GM10847 (cell line): Measurements from ENCODE around the gene DNTTIP2.

Source experiments
- POLR2A ChIP-seq: IDR thresholded peaks from 2 replicates; pipeline ENCODE4 v1.6.1; 2011; ENCODE audit not compliant: insufficient read length; ENCODE audit errors: extremely low read depth

Gene DNTTIP2

DNA sequence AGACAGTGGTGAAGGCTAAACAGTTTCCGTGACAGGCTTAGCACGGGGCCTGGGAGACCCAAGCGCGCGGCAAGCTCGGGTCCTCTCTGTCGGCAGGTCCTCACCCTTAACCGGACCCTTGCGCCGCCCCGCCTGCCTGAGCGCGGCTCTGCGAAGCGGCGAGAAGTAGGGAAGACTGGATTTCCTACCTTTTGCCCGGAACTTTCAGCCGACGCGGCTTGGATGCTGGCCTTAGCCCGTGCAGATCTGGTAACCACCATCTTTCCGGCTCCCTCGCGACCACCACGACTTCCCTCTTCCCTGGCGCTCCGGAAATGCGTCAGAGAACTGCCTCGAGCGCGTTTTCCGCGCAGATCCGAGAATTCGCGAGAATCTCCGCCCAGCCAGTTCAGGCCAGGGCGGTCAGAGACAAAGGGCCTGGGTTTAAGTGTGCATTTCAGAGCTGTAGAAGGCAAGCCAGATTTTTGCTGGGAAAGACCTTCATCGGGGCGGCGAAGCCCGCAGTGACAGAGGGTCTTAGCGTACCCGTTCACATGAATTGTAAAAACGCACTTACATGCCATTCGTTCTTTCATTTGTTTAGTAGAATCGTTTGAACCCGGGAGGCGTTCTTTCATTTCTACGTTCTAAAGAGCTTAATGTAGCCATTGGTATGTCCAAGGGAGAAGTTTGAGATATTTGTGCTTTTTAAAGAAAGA lies at the start of gene DNTTIP2:
TSS of gene DNTTIP2 (minus strand) at position 318 of the 698 bp plus-strand sequence. CDS start at position 260, 58 bp downstream.
- TF ChIP-seq POLR2A: peak; percentile 83

DNA sequence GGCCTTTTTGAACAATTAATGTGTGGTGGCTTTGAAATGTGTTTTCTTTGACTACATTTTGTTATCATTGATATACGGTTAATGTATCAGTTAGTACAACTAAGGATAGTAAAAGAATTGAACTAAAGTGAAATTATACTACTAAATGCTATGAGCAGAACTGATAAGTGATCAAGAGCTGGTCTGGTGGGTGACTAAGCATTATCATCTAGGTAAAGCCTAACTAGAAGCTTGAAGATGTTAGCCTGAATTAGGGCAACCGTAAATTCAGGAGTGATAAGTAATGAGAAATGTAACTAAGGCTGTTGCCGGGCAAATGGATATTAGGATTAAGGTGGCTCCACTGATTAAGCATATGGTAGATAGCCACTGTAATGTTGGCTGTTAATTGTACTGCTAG lies 46.2 kb upstream of the DNTTIP2 start:
- TF ChIP-seq POLR2A: no peak

DNA sequence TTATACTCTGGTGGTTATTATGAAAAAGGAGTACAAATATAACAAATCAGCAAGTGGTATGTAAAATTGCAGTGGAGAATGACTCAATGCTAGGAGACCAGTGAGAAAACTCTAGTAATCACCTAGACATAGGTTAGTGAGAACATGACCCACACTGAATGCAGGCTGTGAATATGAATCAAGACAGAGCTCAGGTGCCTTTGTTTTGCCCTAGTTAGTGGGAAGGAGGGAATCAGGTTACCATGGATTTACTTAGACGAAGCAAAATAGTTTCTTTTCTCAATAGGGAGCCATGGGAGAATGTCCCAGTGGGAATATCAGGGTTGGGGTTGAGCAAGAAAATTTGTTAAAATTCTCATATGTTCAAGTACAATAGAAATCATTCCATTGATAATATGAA lies 40.8 kb upstream of the DNTTIP2 start:
- TF ChIP-seq POLR2A: no peak

GRCh38 chr1:93917302-93917701 lies 38.3 kb upstream of the DNTTIP2 start:
- TF ChIP-seq POLR2A: no peak

GRCh38 chr1:93910305-93910704 lies 31.3 kb upstream of the DNTTIP2 start:
- no peak for TF ChIP-seq POLR2A

DNA sequence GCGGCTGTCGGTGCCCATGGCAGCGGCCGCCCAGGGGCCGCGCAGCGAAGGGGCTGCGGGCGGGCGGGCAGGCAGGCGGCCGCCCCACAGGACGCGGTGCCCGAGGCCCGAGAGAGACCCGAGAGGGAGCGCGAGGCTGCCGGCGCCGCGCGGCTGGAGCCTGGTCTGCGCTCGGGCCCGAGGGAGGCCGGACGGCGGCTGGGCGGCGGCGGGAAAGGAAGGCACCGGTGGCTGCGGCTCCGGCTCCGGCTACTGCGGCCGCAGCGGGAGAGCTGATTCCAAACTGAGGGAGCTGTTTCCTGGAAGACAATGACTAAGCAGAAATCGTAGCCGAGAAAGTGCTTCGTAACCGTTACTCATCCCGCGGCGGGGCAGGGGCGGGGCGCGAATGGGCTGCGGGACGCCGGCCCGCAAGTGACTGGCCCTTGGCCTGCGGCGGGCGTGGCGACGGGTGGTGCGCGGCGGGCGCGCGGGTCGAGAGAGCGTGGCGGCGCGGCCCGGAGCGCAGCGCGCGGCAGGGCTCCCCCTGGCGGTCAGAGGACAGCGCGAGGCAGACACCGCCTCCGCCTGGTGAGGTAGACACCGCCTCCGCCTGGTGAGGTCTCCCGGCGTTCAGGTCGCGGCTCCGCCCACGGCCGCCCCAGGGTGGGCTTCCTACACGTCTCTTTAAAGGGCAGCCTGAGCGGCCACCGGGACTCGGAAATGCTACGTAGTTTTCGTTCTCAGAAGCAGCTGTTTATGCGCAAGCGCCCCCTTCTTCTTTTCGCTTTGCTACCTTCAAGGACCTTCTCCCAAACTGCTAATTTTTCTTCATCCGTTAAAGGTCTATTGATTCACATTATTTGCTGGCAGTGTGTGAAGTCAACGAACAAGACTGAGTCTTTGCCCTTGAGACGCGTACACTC lies 30.4 kb upstream of the DNTTIP2 start, which contains the start of gene GCLM:
TSS of gene GCLM (minus strand) at position 285 of the 905 bp plus-strand sequence. CDS start at position 18, 267 bp downstream.
- TF ChIP-seq POLR2A: peak; percentile 32

- TF ChIP-seq POLR2A: no peak
These were observed 29.6 kb upstream of the DNTTIP2 start for GRCh38 chr1:93908394-93909145.

DNA sequence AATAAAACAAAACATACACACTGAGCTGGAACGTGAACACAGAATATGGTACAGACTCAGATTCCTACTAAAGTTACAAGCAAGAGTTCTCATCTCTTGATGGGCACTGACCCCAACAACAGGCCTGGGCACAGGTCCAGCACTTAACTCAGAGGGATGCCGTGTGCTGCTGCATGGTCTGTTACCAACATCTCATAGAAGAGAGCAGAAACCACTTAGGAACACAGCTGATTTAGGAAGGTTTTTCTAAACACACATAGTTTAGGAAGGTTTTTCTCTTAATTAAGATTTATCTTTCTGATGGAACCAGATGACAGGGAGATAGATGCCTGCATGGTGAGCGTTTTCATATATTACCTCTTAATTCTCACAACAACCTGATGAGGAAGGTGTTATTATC lies 28.7 kb upstream of the DNTTIP2 start:
- TF ChIP-seq POLR2A: no peak

DNA sequence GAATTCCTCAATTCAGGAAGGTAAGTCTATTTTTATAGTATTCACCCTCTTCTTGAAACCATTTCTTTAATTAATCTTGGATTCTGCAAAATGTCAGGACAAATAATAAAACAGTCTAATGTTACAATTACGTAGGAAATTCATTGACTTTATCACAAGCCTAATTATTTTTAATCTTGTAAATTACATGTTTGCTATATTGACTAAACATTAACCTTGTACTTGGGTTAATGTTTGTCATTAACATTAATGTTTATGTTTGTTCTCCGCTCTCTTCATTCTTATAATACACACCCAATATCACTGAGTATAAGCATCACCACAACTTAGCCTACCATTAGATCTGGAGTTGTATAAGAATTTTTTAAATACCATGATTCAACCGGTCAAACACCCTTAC lies 27.5 kb upstream of the DNTTIP2 start:
- no peak for TF ChIP-seq POLR2A

GRCh38 chr1:93905734-93906133 lies 26.7 kb upstream of the DNTTIP2 start:
- no peak for TF ChIP-seq POLR2A

- no peak for TF ChIP-seq POLR2A
These were observed 26.0 kb upstream of the DNTTIP2 start for GRCh38 chr1:93905051-93905450.

GRCh38 chr1:93904228-93904627 lies 25.2 kb upstream of the DNTTIP2 start:
- TF ChIP-seq POLR2A: no peak

DNA sequence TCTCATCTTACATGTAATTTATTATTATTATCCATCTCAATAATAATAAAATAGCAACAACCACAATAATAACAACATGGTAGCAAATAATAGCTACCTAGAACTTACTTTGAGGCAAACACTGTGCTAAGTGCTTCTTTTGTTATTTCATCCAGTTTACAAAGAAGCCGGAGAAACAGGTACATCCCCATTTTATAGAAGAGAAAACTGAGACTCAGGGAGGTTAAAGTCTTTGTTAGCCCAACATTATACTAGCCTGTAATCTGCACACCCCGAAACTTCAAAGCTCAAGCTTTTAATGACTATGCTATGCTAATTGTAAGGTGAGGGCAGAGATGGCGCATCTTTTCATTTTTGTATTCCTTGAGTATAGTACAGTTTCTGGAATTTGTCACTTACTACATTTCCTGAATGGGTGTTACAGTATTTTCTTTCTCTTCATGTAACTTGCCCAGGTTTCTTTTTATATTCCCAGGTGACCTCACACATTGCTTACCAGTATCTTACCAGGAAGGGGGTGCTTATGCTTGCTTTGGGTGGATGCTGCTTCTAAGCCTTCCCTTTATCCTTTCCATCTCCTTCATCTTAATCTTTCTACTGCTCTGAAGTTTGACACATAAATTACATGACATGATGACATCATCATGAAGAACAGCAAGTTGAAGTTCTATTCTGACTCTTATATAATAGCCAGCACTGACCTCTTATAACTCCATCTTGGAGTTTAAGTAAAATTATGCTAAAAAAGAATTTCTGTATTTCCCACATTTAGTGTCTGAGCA lies 21.9 kb upstream of the DNTTIP2 start:
- no peak for TF ChIP-seq POLR2A

GRCh38 chr1:93899543-93900207 lies 20.7 kb upstream of the DNTTIP2 start:
- TF ChIP-seq POLR2A: no peak

DNA sequence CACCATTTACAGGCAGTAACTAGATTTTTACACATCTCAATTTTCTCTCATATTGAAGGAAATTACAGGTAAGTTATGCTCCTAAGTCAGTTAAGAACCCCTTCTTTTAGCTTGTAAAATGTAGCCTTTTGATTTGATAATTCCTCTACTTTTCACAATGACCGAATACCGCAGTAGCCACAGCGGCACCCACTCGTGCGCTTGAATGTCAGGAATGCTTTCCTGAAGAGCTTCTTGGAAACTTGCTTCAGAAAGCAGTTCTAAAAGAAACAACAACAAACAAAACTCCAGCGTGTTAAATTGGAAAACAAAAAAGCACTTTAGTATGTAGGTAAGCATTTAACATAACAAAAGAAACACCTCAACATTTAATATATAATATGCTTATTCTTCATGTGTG lies 9.9 kb upstream of the DNTTIP2 start:
- no peak for TF ChIP-seq POLR2A

DNA sequence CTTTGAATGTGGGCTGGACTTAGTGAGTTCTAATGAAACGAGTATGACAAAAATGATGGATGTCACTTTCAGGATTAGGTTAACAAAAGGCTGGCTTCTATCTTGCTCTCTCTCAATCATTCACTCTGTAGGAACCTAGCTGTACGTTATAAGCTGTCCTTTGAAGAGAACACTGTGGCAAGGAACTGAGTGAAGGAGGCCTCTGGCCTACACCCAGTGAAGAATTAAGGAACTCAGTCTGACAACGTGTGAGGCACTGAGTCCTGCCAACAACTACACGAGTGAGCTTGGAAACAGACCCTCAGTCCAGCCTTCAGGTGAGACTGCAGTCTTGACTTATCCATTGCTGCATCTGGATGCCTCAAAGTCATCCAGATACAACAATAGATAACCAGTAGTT lies 3.3 kb upstream of the DNTTIP2 start:
- TF ChIP-seq POLR2A: no peak
